HCT116 (cell line): ENCODE measurements around the gene TMEM109. TPM values are rescaled to one million over a fixed set of nuclear protein-coding genes. Genes with fewer than 3 reads are reported as not detected.

Experiments used
- ATAC-seq: fragments of 200-7000 bp; cut with Tn5 transposase; 2 replicates; pipeline ENCODE4 v1.9.1; 2020; ENCODE audit warnings: mild to moderate bottlenecking, moderate library complexity
- BruUV-seq: library from RNA; stranded (reverse); fragments of 400-500 nt; replicated peaks from 2 replicates; lab custom pipeline; 2021; lab: Mats Ljungman, UMichigan
- CTCF ChIA-PET: fragments of 300-600 bp; sonication (Branson Sonifier 250); formaldehyde crosslinking; loops from one replicate; lab custom pipeline; 2021; ENCODE audit warnings: antibody characterized with exemption; lab: Charles Lee
- POLR2A ChIA-PET: fragments of 300-600, 350-600 bp; sonication (Branson Sonifier 250); formaldehyde crosslinking; loops from one replicate; lab custom pipeline; 2021; ENCODE audit warnings: antibody characterized with exemption; lab: Charles Lee
- RAD21 ChIA-PET, 2 experiments: fragments of 300-600 bp; sonication (Branson Sonifier 250); formaldehyde crosslinking; loops; one replicate each; lab custom pipeline; 2023; ENCODE audit warnings: low total read pairs in 2 of 2; ENCODE audit not compliant: uncharacterized antibody in 2 of 2, unreplicated experiment in 2 of 2, low non-redundant PET in 1 of 2; lab: Charles Lee
- DNase-seq: peaks from one replicate; pipeline ENCODE4 v3.0.0-alpha.2; 2010; ENCODE audit warnings: low read depth, low spot score
- H2AFZ ChIP-seq: fragments of 200-600 bp; shearing (Covaris generic), sonication (generic); 2 replicates; pipeline ENCODE4 v1.6.1; 2017; ENCODE audit warnings: low read depth, mixed run types, mixed read lengths, antibody characterized with exemption, low read length; ENCODE audit not compliant: poor library complexity, severe bottlenecking
- H3K27ac ChIP-seq: 2 replicates; pipeline ENCODE4 v1.5.1; 2012; ENCODE audit warnings: low read depth, low read length
- H3K27me3 ChIP-seq: fragments of 200-600 bp; sonication (generic); 2 replicates; pipeline ENCODE4 v1.6.1; 2016; ENCODE audit warnings: mixed run types, low read length, mixed read lengths; ENCODE audit not compliant: insufficient read depth
- H3K36me3 ChIP-seq, 2 experiments: fragments of 200-500 bp in 1 of 2; fragments of 200-600 bp in 1 of 2; sonication (Bioruptor generic) in 1 of 2; sonication (generic) in 1 of 2; 2 replicates each; pipeline versions ENCODE4 v1.5.1 to v1.6.1; 2014 to 2016; ENCODE audit warnings: low read length in 2 of 2, inconsistent platforms in 1 of 2, mixed read lengths in 1 of 2, mixed run types in 1 of 2; ENCODE audit not compliant: insufficient read depth in 2 of 2, control insufficient read depth in 1 of 2
- H3K4me1 ChIP-seq, 2 experiments: fragments of 200-600 bp in 1 of 2; sonication (generic) in 1 of 2; 2 replicates each; pipeline versions ENCODE4 v1.5.1 to v1.6.1; 2012 to 2017; ENCODE audit warnings: low read length in 2 of 2, inconsistent platforms in 1 of 2, mild to moderate bottlenecking in 1 of 2, mixed read lengths in 1 of 2, mixed run types in 1 of 2, moderate library complexity in 1 of 2; ENCODE audit not compliant: insufficient read depth in 2 of 2, control insufficient read depth in 1 of 2
- H3K4me2 ChIP-seq: fragments of 200-600 bp; sonication (generic); 2 replicates; pipeline ENCODE4 v1.6.1; 2017; ENCODE audit warnings: mixed run types, low read length, mixed read lengths
- H3K4me3 ChIP-seq, 2 experiments: fragments of 200-600 bp in 1 of 2; sonication (generic) in 1 of 2; replicated peaks in 1 of 2; 2 replicates each; pipeline ENCODE4 v1.5.1; 2011 to 2016; ENCODE audit warnings: low read length in 2 of 2, control low read depth in 1 of 2, low read depth in 1 of 2, mild to moderate bottlenecking in 1 of 2, mixed read lengths in 1 of 2, mixed run types in 1 of 2
- H3K79me2 ChIP-seq: fragments of 200-600 bp; sonication (generic); 2 replicates; pipeline ENCODE4 v1.6.1; 2017; ENCODE audit warnings: mild to moderate bottlenecking, mixed run types, low read length, moderate library complexity, mixed read lengths; ENCODE audit not compliant: insufficient read depth
- H3K9ac ChIP-seq: fragments of 200-600 bp; sonication (generic); 2 replicates; pipeline ENCODE4 v1.6.1; 2016; ENCODE audit warnings: low read length, mixed read lengths
- H3K9me2 ChIP-seq: fragments of 200-600 bp; sonication (generic), shearing (Covaris generic); 2 replicates; pipeline ENCODE4 v1.6.1; 2017; ENCODE audit warnings: mixed run types, mild to moderate bottlenecking, moderate library complexity; ENCODE audit not compliant: insufficient read depth
- H3K9me3 ChIP-seq, 2 experiments: fragments of 200-500 bp in 1 of 2; fragments of 200-600 bp in 1 of 2; sonication (Bioruptor generic) in 1 of 2; sonication (generic) in 1 of 2; 2 replicates each; pipeline ENCODE4 v1.6.1; 2014 to 2017; ENCODE audit warnings: low read length in 2 of 2, mixed read lengths in 2 of 2, inconsistent platforms in 1 of 2, low read depth in 1 of 2, mild to moderate bottlenecking in 1 of 2, mixed run types in 1 of 2, moderate library complexity in 1 of 2; ENCODE audit not compliant: control insufficient read depth in 1 of 2, insufficient read depth in 1 of 2
- H4K20me1 ChIP-seq: fragments of 200-600 bp; sonication (generic), shearing (Covaris generic); 2 replicates; pipeline ENCODE4 v1.6.1; 2017; ENCODE audit warnings: mixed run types, mild to moderate bottlenecking, moderate library complexity; ENCODE audit not compliant: insufficient read depth
- CEBPB ChIP-seq: IDR thresholded peaks from 2 replicates; pipeline ENCODE4 v1.6.1; 2012; ENCODE audit warnings: low read depth
- EZH2phosphoT487 ChIP-seq: fragments of 200-600 bp; IDR thresholded peaks from 2 replicates; pipeline ENCODE4 v1.6.1; 2018; ENCODE audit warnings: antibody characterized with exemption, borderline replicate concordance
- JUND ChIP-seq: IDR thresholded peaks from 2 replicates; pipeline ENCODE4 v1.6.1; 2012
- POLR2AphosphoS5 ChIP-seq: IDR thresholded peaks from 2 replicates; pipeline ENCODE4 v1.6.1; 2011; ENCODE audit warnings: mild to moderate bottlenecking, low read depth, low read length, moderate library complexity
- RAD21 ChIP-seq: IDR thresholded peaks from 2 replicates; pipeline ENCODE4 v1.6.1; 2012; ENCODE audit warnings: low read depth, mild to moderate bottlenecking
- SIN3A ChIP-seq: IDR thresholded peaks from 2 replicates; pipeline ENCODE4 v1.6.1; 2012; ENCODE audit warnings: low read depth
- SP1 ChIP-seq: IDR thresholded peaks from 2 replicates; pipeline ENCODE4 v1.6.1; 2012; ENCODE audit warnings: low read depth
- SRF ChIP-seq: IDR thresholded peaks from 2 replicates; pipeline ENCODE4 v1.6.1; 2012; ENCODE audit warnings: low read depth
- TCF7L2 ChIP-seq: IDR thresholded peaks from 2 replicates; pipeline ENCODE4 v1.7.0; 2011; ENCODE audit warnings: borderline replicate concordance, inconsistent platforms; ENCODE audit not compliant: insufficient read depth, insufficient read length; ENCODE audit errors: extremely low read depth
- ZBTB33 ChIP-seq: IDR thresholded peaks from 2 replicates; pipeline ENCODE4 v1.6.1; 2011; ENCODE audit warnings: mild to moderate bottlenecking, low read length, moderate library complexity; ENCODE audit not compliant: insufficient replicate concordance; ENCODE audit errors: extremely low read depth
- ZNF274 ChIP-seq: fragments of 200-500 bp; sonication (Bioruptor generic); IDR thresholded peaks from 2 replicates; pipeline ENCODE4 v1.6.1; 2014; ENCODE audit warnings: mild to moderate bottlenecking, low read depth, low read length, inconsistent platforms
- intact Hi-C: fragments of 100-400 bp; cut with micrococcal nuclease; formaldehyde crosslinking; loops from 2 replicates; pipeline ENCODE4 v1.10.0; 2022
- total RNA-seq: library from RNA; stranded (reverse); gene quantifications from one replicate; pipeline ENCODE4 v1.2.1, GENCODE V29; 2021; ENCODE audit not compliant: unreplicated experiment

TMEM109 gene
- total RNA-seq, 1 experiment from 2014 or later, result 44.4 TPM

- Histone ChIP-seq H2AFZ (no peak overlapping the region), H3K27me3 (no peaks in the 10 kb centered on the region), H3K9me2 (no peaks in the 10 kb centered on the region), H4K20me1 (no peaks in the 10 kb centered on the region), H3K79me2 (peaks cover 22% of the 10 kb centered on the region), H3K9ac (no peak overlapping the region), H3K27ac (no peak overlapping the region), H3K36me3 (no peaks in the 10 kb centered on the region), H3K9me3 (no peaks in the 10 kb centered on the region), H3K4me3 (no peak overlapping the region), H3K4me2 (no peak overlapping the region), H3K4me1 (peaks cover 11 to 38% of the 10 kb centered on the region in 2 experiments)
- RAD21 ChIA-PET, result no interaction called here
- BruUV-seq, result no TSS peak
- ATAC-seq (no peak), DNase-seq (no peak)
- intact Hi-C loops, result loop anchor here (10.0 kb wide), 1 partner anchor 274 kb away; no protein-coding TSS in a partner anchor
- CTCF ChIA-PET, result interaction anchor here (1.6 kb wide), 1 partner anchor 11 kb away, joined by 3 read pairs; no protein-coding TSS in a partner anchor
- no peak for TF ChIP-seq TCF7L2
- TF ChIP-seq JUND, result no peak
- no peak for TF ChIP-seq SIN3A
- TF ChIP-seq POLR2AphosphoS5, result no peak
- no peak for TF ChIP-seq SP1
- TF ChIP-seq SRF, result no peak
- no peak for TF ChIP-seq ZNF274
- TF ChIP-seq EZH2phosphoT487, result no peak
- TF ChIP-seq RAD21, result no peak
- no peak for TF ChIP-seq CEBPB
- no peak for TF ChIP-seq ZBTB33
- POLR2A ChIA-PET, result no interaction called here
Measured at GRCh38 chr11:60910711-60911380, 3.1 kb upstream of the TMEM109 start.
